ENCODE results near the gene TBC1D2B.

TBC1D2B gene

GRCh38 chr15:77985931-77986480, 91.5 kb downstream of the TBC1D2B start:
- Histone ChIP-seq H3K36me3 (ENCODE audit: control insufficient read depth, insufficient read depth, low read length) (no peaks in the 10 kb centered on the region), H3K27me3 (replicated peaks; ENCODE audit: control insufficient read depth, insufficient read depth, low read length) (no peaks in the 10 kb centered on the region; the same call in 1 of the 2 replicates), H3K4me3 (replicated peaks; ENCODE audit: low read depth, low read length) (no peak overlapping the region)
- DNase-seq (ENCODE audit: extremely low read depth, insufficient read length), result no peak
- no peak for TF ChIP-seq CTCF (IDR thresholded peaks at IDR 0.05; ENCODE audit: insufficient read depth, low read length, poor library complexity, severe bottlenecking)

GRCh38 chr15:77985031-77985930, 92.2 kb downstream of the TBC1D2B start:
- H3K4me3 ChIP-seq (replicated peaks; ENCODE audit: low read depth, low read length), result no peak overlapping the region
- no peak for DNase-seq (ENCODE audit: extremely low read depth, insufficient read length)
- H3K27me3 ChIP-seq (replicated peaks; ENCODE audit: control insufficient read depth, insufficient read depth, low read length), result no peaks in the 10 kb centered on the region; the same call in 1 of the 2 replicates
- TF ChIP-seq CTCF (IDR thresholded peaks at IDR 0.05; ENCODE audit: insufficient read depth, low read length, poor library complexity, severe bottlenecking), result no peak
- no peaks in the 10 kb centered on the region for H3K36me3 ChIP-seq (ENCODE audit: control insufficient read depth, insufficient read depth, low read length)

- TF ChIP-seq CTCF (IDR thresholded peaks at IDR 0.05; ENCODE audit: insufficient read depth, low read length, poor library complexity, severe bottlenecking), result no peak
- Histone ChIP-seq H3K27me3 (replicated peaks; ENCODE audit: control insufficient read depth, insufficient read depth, low read length) (no peaks in the 10 kb centered on the region; the same call in 1 of the 2 replicates), H3K4me3 (replicated peaks; ENCODE audit: low read depth, low read length) (no peak overlapping the region), H3K36me3 (ENCODE audit: control insufficient read depth, insufficient read depth, low read length) (no peaks in the 10 kb centered on the region)
- no peak for DNase-seq (ENCODE audit: extremely low read depth, insufficient read length)
Observed at GRCh38 chr15:77984446-77984861, 93.1 kb downstream of the TBC1D2B start.

- H3K4me3 ChIP-seq (replicated peaks; ENCODE audit: low read depth, low read length), result no peak overlapping the region
- no peak for TF ChIP-seq CTCF (IDR thresholded peaks at IDR 0.05; ENCODE audit: insufficient read depth, low read length, poor library complexity, severe bottlenecking)
- no peaks in the 10 kb centered on the region for H3K36me3 ChIP-seq (ENCODE audit: control insufficient read depth, insufficient read depth, low read length)
- DNase-seq (ENCODE audit: extremely low read depth, insufficient read length), result no peak
- H3K27me3 ChIP-seq (replicated peaks; ENCODE audit: control insufficient read depth, insufficient read depth, low read length), result no peaks in the 10 kb centered on the region; the same call in 1 of the 2 replicates
Observed at GRCh38 chr15:77983708-77984445, 93.6 kb downstream of the TBC1D2B start.

- Histone ChIP-seq H3K36me3 (ENCODE audit: control insufficient read depth, insufficient read depth, low read length) (no peaks in the 10 kb centered on the region), H3K27me3 (replicated peaks; ENCODE audit: control insufficient read depth, insufficient read depth, low read length) (no peaks in the 10 kb centered on the region; the same call in 1 of the 2 replicates), H3K4me3 (replicated peaks; ENCODE audit: low read depth, low read length) (no peak overlapping the region)
- no peak for TF ChIP-seq CTCF (IDR thresholded peaks at IDR 0.05; ENCODE audit: insufficient read depth, low read length, poor library complexity, severe bottlenecking)
- no peak for DNase-seq (ENCODE audit: extremely low read depth, insufficient read length)
Observed at GRCh38 chr15:77983091-77983707, 94.3 kb downstream of the TBC1D2B start.
